SU-DHL-6 (cell line): ENCODE measurements around the gene PGAP3.

Experiments
- EZH2phosphoT487 ChIP-seq: fragments of 200-600 bp; sonication (generic), shearing (Covaris generic); conservative IDR thresholded peaks from 2 replicates; pipeline ENCODE4 v1.6.1; 2018; ENCODE audit warnings: mild to moderate bottlenecking, antibody characterized with exemption, low read length, moderate library complexity, mixed read lengths
- TF ChIP-seq, protein P1 (sequence below): fragments of 200-600 bp; sonication (generic); IDR thresholded peaks from one replicate; pipeline ENCODE4 v1.5.1; 2017; ENCODE audit warnings: antibody characterized with exemption, mild to moderate bottlenecking, low read length, moderate library complexity; ENCODE audit not compliant: insufficient read depth, poor library complexity, severe bottlenecking

- TF ChIP-seq, protein P1, sequence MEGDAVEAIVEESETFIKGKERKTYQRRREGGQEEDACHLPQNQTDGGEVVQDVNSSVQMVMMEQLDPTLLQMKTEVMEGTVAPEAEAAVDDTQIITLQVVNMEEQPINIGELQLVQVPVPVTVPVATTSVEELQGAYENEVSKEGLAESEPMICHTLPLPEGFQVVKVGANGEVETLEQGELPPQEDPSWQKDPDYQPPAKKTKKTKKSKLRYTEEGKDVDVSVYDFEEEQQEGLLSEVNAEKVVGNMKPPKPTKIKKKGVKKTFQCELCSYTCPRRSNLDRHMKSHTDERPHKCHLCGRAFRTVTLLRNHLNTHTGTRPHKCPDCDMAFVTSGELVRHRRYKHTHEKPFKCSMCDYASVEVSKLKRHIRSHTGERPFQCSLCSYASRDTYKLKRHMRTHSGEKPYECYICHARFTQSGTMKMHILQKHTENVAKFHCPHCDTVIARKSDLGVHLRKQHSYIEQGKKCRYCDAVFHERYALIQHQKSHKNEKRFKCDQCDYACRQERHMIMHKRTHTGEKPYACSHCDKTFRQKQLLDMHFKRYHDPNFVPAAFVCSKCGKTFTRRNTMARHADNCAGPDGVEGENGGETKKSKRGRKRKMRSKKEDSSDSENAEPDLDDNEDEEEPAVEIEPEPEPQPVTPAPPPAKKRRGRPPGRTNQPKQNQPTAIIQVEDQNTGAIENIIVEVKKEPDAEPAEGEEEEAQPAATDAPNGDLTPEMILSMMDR = no peak
- no peak for TF ChIP-seq EZH2phosphoT487
Observed at GRCh38 chr17:39716073-39716818, 28.4 kb upstream of the PGAP3 start.
